Measurements from ENCODE around the gene SMTNL2.

The SMTNL2 gene

GRCh38 chr17:4557626-4558346 lies 26.5 kb upstream of the SMTNL2 start:
- Histone ChIP-seq H4K20me1 (ENCODE audit: control insufficient read depth, insufficient read depth, low read depth, low read length) (no peaks in the 10 kb centered on the region), H3F3A (ENCODE audit: control insufficient read depth, insufficient read depth) (no peaks in the 10 kb centered on the region), H3K36me3 (ENCODE audit: control insufficient read depth, low read length) (peaks cover 23% of the 10 kb centered on the region), H3K9me3 (ENCODE audit: control insufficient read depth, insufficient read depth, low read length) (no peaks in the 10 kb centered on the region), H3K79me2 (ENCODE audit: control insufficient read depth, low read length) (peaks cover 31% of the 10 kb centered on the region), H3K9me2 (replicated peaks; ENCODE audit: control insufficient read depth, low read length) (no peaks in the 10 kb centered on the region), H3K4me1 (ENCODE audit: control insufficient read depth, low read length) (peaks cover 26% of the 10 kb centered on the region), H3K27ac (ENCODE audit: low read depth, low read length) (no peak overlapping the region), H3K27me3 (ENCODE audit: control insufficient read depth, low read length) (peaks cover 5% of the 10 kb centered on the region; the same call in 1 of the 2 replicates), H3K4me3 (ENCODE audit: low read length) (no peak overlapping the region), H3K4me2 (ENCODE audit: low read length) (no peak overlapping the region)
- TF ChIP-seq EZH2phosphoT487 (IDR thresholded peaks at IDR 0.05; ENCODE audit: borderline replicate concordance, low read length) (no peak), CTCF (IDR thresholded peaks at IDR 0.05; ENCODE audit: low read depth, low read length, poor library complexity, severe bottlenecking) (no peak)

DNA sequence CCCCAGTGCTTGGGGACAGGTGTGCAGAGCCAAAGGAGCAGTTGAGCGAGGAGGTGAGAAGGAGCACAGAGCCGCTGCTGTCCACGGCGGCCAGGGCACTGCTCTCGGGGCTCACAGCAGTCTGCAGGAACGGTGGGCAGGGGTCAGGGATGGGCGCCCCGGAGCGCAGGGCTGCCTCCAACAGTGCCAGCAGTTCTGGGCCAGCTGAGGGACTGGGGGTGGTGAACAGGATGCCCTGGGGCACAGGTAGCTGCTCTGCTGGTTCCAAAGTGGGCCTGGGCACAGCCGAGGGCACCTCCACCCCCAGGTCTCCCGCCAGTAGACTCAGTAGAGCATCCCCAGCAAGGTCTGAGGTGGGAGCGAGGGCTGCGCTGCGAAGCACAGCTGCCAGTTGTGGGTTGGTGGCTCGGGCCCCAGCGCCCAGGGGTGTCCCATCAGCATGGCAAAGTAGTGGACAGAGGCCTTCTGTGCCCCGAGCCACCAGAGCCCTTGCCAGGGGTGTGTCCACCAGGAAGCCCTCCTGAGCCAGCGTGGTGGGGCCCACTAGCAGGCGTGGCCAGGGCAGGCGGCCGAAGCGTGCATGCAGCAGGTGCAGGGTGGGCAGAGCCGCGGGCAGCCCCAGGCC lies 25.9 kb upstream of the SMTNL2 start:
- Histone ChIP-seq H4K20me1 (ENCODE audit: control insufficient read depth, insufficient read depth, low read depth, low read length) (no peaks in the 10 kb centered on the region), H3K4me2 (ENCODE audit: low read length) (no peak overlapping the region), H3K27me3 (ENCODE audit: control insufficient read depth, low read length) (peaks cover 10% of the 10 kb centered on the region), H3K79me2 (ENCODE audit: control insufficient read depth, low read length) (peaks cover 24% of the 10 kb centered on the region), H3K9me2 (replicated peaks; ENCODE audit: control insufficient read depth, low read length) (no peaks in the 10 kb centered on the region), H3K4me1 (ENCODE audit: control insufficient read depth, low read length) (peaks cover 23% of the 10 kb centered on the region), H3K9me3 (ENCODE audit: control insufficient read depth, insufficient read depth, low read length) (no peaks in the 10 kb centered on the region), H3K4me3 (ENCODE audit: low read length) (no peak overlapping the region), H3K27ac (ENCODE audit: low read depth, low read length) (no peak overlapping the region), H3F3A (ENCODE audit: control insufficient read depth, insufficient read depth) (no peaks in the 10 kb centered on the region), H3K36me3 (ENCODE audit: control insufficient read depth, low read length) (peaks cover 16% of the 10 kb centered on the region)
- no peak for TF ChIP-seq CTCF (IDR thresholded peaks at IDR 0.05; ENCODE audit: low read depth, low read length, poor library complexity, severe bottlenecking)
- no peak for TF ChIP-seq EZH2phosphoT487 (IDR thresholded peaks at IDR 0.05; ENCODE audit: borderline replicate concordance, low read length)

DNA sequence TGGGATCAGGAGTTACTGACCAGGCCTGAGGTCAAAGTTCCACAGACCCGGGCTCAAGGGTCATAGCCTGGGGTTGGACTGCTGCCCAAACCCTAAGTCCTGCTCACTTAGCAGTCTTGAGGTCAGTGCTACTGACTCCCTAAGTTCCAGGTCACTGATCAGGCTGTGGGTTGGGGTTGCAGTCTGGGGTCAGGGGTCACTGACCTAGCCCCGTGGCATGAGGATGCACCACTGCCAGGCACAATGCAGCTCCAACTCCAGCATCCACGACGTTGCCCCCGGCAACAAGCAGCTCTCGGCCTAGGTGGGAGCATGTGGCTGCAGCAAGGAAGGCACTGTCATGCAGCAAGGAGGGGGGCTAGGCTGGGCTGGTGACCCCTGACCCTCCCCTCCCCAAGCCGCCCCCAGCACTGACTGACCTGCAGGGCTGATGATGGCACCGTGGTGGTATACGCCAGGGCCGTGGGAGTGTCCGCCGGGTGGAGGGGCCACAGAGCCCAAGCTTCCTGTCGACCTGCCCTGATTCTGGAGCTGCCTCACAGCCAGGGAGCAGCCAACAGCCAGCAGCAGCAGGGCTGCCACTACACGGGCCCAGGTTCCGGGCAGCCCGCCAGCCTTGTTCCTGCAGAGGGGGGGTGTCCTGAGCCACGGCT lies 25.1 kb upstream of the SMTNL2 start:
- Histone ChIP-seq H3K4me1 (ENCODE audit: control insufficient read depth, low read length) (peaks cover 16% of the 10 kb centered on the region), H4K20me1 (ENCODE audit: control insufficient read depth, insufficient read depth, low read depth, low read length) (no peaks in the 10 kb centered on the region), H3K27me3 (ENCODE audit: control insufficient read depth, low read length) (peaks cover 12% of the 10 kb centered on the region), H3K27ac (ENCODE audit: low read depth, low read length) (no peak overlapping the region), H3K9me2 (replicated peaks; ENCODE audit: control insufficient read depth, low read length) (no peaks in the 10 kb centered on the region), H3K9me3 (ENCODE audit: control insufficient read depth, insufficient read depth, low read length) (no peaks in the 10 kb centered on the region), H3K36me3 (ENCODE audit: control insufficient read depth, low read length) (peaks cover 8% of the 10 kb centered on the region), H3F3A (ENCODE audit: control insufficient read depth, insufficient read depth) (no peaks in the 10 kb centered on the region), H3K4me2 (ENCODE audit: low read length) (no peak overlapping the region), H3K79me2 (ENCODE audit: control insufficient read depth, low read length) (peaks cover 16% of the 10 kb centered on the region), H3K4me3 (ENCODE audit: low read length) (no peak overlapping the region)
- TF ChIP-seq EZH2phosphoT487 (IDR thresholded peaks at IDR 0.05; ENCODE audit: borderline replicate concordance, low read length) (no peak), CTCF (IDR thresholded peaks at IDR 0.05; ENCODE audit: low read depth, low read length, poor library complexity, severe bottlenecking) (no peak)

Measured in DOHH2 (cell line).